Measurements from ENCODE around the gene PCDH9. TPM values are rescaled to one million over a fixed set of nuclear protein-coding genes. Genes with fewer than 3 reads are reported as not detected.

The PCDH9 gene
- total and polyA plus RNA-seq, 2 of the 4 experiments (the other 2 are of a cell fraction) = 2.2 to 10.2 TPM

GRCh38 chr13:66994097-66994496 is 236.0 kb downstream of the PCDH9 start:
- Histone ChIP-seq H2AK5ac (ENCODE audit: low read depth, low read length) (no peak overlapping the region), H3K4ac (ENCODE audit: low read depth, low read length) (peak overlapping the region; percentile 23; the same call in 1 of the 2 replicates), H3K9me1 (ENCODE audit: insufficient read depth, low read length) (0 out of 2 replicates have a peak, but pooled peaks cover 4% of the 10 kb centered on the region), H3K4me3 (ENCODE audit: insufficient read depth, low read depth, low read length) (peak overlapping the region; percentile 28), H3K18ac (ENCODE audit: low read depth, low read length) (peak overlapping the region; percentile 38), H3K23ac (ENCODE audit: low read depth, low read length) (no peak overlapping the region), H3K56ac (ENCODE audit: extremely low read depth, insufficient read depth, low read length) (no peak overlapping the region), H2AFZ (replicated peaks; ENCODE audit: low read length, poor library complexity) (peak overlapping the region; percentile 75), H3K14ac (replicated peaks; ENCODE audit: low read depth, low read length) (no peak overlapping the region), H3K36me3 (ENCODE audit: control insufficient read depth, insufficient read depth, low read length) (no peaks in the 10 kb centered on the region), H2BK20ac (ENCODE audit: low read depth, low read length) (peak overlapping the region; percentile 35; the same call in 1 of the 2 replicates), H4K5ac (ENCODE audit: low read depth, low read length) (peak overlapping the region; percentile 24; the same call in 1 of the 2 replicates), H3K4me2 (ENCODE audit: low read depth, low read length) (peak overlapping the region; percentile 71), H3K79me1 (ENCODE audit: low read depth in 1 of 2, low read length in 2 of 2) (no peaks in the 10 kb centered on the region), H3K9ac (ENCODE audit: low read depth, low read length) (no peak overlapping the region), H3K9me3 (ENCODE audit: control insufficient read depth, insufficient read depth, low read length) (no peaks in the 10 kb centered on the region), H4K20me1 (ENCODE audit: insufficient read depth, low read length) (no peaks in the 10 kb centered on the region), H3K27me3 (ENCODE audit: control insufficient read depth, insufficient read depth, low read length) (no peaks in the 10 kb centered on the region), H4K91ac (ENCODE audit: insufficient read depth, low read depth, low read length) (peak overlapping the region; percentile 20; the same call in 1 of the 2 replicates), H2BK120ac (ENCODE audit: low read depth, low read length) (peak overlapping the region; percentile 2), H3K27ac (ENCODE audit: insufficient read depth, low read length) (no peak overlapping the region), H2BK15ac (ENCODE audit: low read depth, low read length) (no peak overlapping the region; the same call in 2 of the 3 replicates), H4K8ac (ENCODE audit: low read depth in 2 of 2, low read length in 2 of 2) (peak overlapping the region; percentile 4 to 61; a peak in 2 of 4 replicates), H3K4me1 (ENCODE audit: control insufficient read depth, insufficient read depth, low read length) (0 out of 2 replicates have a peak, but pooled peaks cover 3% of the 10 kb centered on the region), H2BK5ac (ENCODE audit: low read depth, low read length, poor library complexity, severe bottlenecking) (no peak overlapping the region), H2AK9ac (replicated peaks; ENCODE audit: low read depth, low read length, poor library complexity) (no peak overlapping the region)
- in situ Hi-C loops (cut with MboI; ENCODE audit: low sequenced_read_pairs) (no loop called here), dilution Hi-C loops (cut with HindIII; ENCODE audit: low sequenced_read_pairs, unreplicated experiment) (no loop called here), intact Hi-C loops (cut with micrococcal nuclease) (loop anchor here (2.0 kb wide), 1 partner anchor 231 kb away; no protein-coding TSS in a partner anchor)
- TF ChIP-seq SMC3 (IDR thresholded peaks at IDR 0.05; ENCODE audit: low read depth, low read length) (peak; percentile 34; the same call in 1 of the 2 replicates), CTCF (conservative IDR thresholded peaks at IDR 0.05; ENCODE audit: low read depth, low read length) (peak; percentile 68), MXI1 (IDR thresholded peaks at IDR 0.05; ENCODE audit: borderline replicate concordance, low read depth, low read length) (no peak), RAD21 (IDR thresholded peaks at IDR 0.05; ENCODE audit: low read length) (peak; percentile 54)
- 20% methylated on average over 5 of the region's 13 CpGs; no CpG with 5 or more reads in 1 of the 2 experiments for WGBS, 2 experiments (ENCODE audit: extremely low coverage in 2 of 2, insufficient read length in 1 of 2)
- DNase-seq = peak; percentile 52
- BruUV-seq (replicated peaks) = no TSS peak
- CTCF ChIA-PET = interaction anchor here (0.6 to 1.4 kb wide), 12 partner anchors 11 to 869 kb away, joined by 3 to 5 read pairs (median 3); no protein-coding TSS in a partner anchor
- peak; percentile 89 for ATAC-seq (ENCODE audit: low read depth)
- POLR2A ChIA-PET (ENCODE audit: unreplicated experiment) = interaction anchor here (0.6 kb wide), 1 partner anchor 315 kb away, joined by 3 read pairs; no protein-coding TSS in a partner anchor

Measured in IMR-90 (cell line).